ENCODE results near the gene MOB2.

Gene MOB2

GRCh38 chr11:1506981-1507380, 20.4 kb upstream of the MOB2 start:
- no peak overlapping the region for H3K4me2 ChIP-seq (ENCODE audit: low read depth, low read length, poor library complexity, severe bottlenecking)
- H3F3A ChIP-seq (ENCODE audit: insufficient read depth) = no peaks in the 10 kb centered on the region
- TF ChIP-seq EZH2phosphoT487 (conservative IDR thresholded peaks at IDR 0.05; ENCODE audit: low read length) (no peak), CTCF (IDR thresholded peaks at IDR 0.05; ENCODE audit: insufficient read depth, low read length, poor library complexity, severe bottlenecking) (no peak)
- H3K9me3 ChIP-seq (ENCODE audit: insufficient read depth, low read length) = no peaks in the 10 kb centered on the region
- no peak overlapping the region for H3K27ac ChIP-seq (ENCODE audit: low read depth, low read length)
- no peaks in the 10 kb centered on the region; the same call in 1 of the 2 replicates for H4K20me1 ChIP-seq (ENCODE audit: low read depth, low read length)
- no peaks in the 10 kb centered on the region for H3K9me2 ChIP-seq (replicated peaks; ENCODE audit: insufficient read depth, low read length)
- no peaks in the 10 kb centered on the region for H3K27me3 ChIP-seq (ENCODE audit: low read length)
- no peak overlapping the region for H2AFZ ChIP-seq (ENCODE audit: low read depth, low read length, severe bottlenecking)
- H3K4me3 ChIP-seq (ENCODE audit: insufficient read depth, low read length, poor library complexity, severe bottlenecking) = no peak overlapping the region
- no peak overlapping the region for H3K9ac ChIP-seq (ENCODE audit: low read length)
- H3K79me2 ChIP-seq (ENCODE audit: insufficient read depth, low read length) = peaks cover 29% of the 10 kb centered on the region; the same call in 1 of the 2 replicates
- H3K36me3 ChIP-seq (ENCODE audit: low read length) = no peaks in the 10 kb centered on the region

GRCh38 chr11:1505480-1505879, 18.9 kb upstream of the MOB2 start:
- H3F3A ChIP-seq (ENCODE audit: insufficient read depth) = no peaks in the 10 kb centered on the region
- H3K36me3 ChIP-seq (ENCODE audit: low read length) = no peaks in the 10 kb centered on the region
- no peaks in the 10 kb centered on the region; the same call in 1 of the 2 replicates for H4K20me1 ChIP-seq (ENCODE audit: low read depth, low read length)
- no peaks in the 10 kb centered on the region for H3K27me3 ChIP-seq (ENCODE audit: low read length)
- no peak overlapping the region for H3K9ac ChIP-seq (ENCODE audit: low read length)
- H3K4me3 ChIP-seq (ENCODE audit: insufficient read depth, low read length, poor library complexity, severe bottlenecking) = no peak overlapping the region
- no peaks in the 10 kb centered on the region for H3K9me2 ChIP-seq (replicated peaks; ENCODE audit: insufficient read depth, low read length)
- H3K9me3 ChIP-seq (ENCODE audit: insufficient read depth, low read length) = no peaks in the 10 kb centered on the region
- peaks cover 30% of the 10 kb centered on the region; the same call in 1 of the 2 replicates for H3K79me2 ChIP-seq (ENCODE audit: insufficient read depth, low read length)
- TF ChIP-seq EZH2phosphoT487 (conservative IDR thresholded peaks at IDR 0.05; ENCODE audit: low read length) (no peak), CTCF (IDR thresholded peaks at IDR 0.05; ENCODE audit: insufficient read depth, low read length, poor library complexity, severe bottlenecking) (peak; percentile 44)
- no peak overlapping the region for H3K4me2 ChIP-seq (ENCODE audit: low read depth, low read length, poor library complexity, severe bottlenecking)
- no peak overlapping the region for H3K27ac ChIP-seq (ENCODE audit: low read depth, low read length)
- H2AFZ ChIP-seq (ENCODE audit: low read depth, low read length, severe bottlenecking) = no peak overlapping the region

GRCh38 chr11:1504581-1505290, 18.2 kb upstream of the MOB2 start:
- Histone ChIP-seq H4K20me1 (ENCODE audit: low read depth, low read length) (no peaks in the 10 kb centered on the region; the same call in 1 of the 2 replicates), H3K9ac (ENCODE audit: low read length) (no peak overlapping the region), H3F3A (ENCODE audit: insufficient read depth) (no peaks in the 10 kb centered on the region), H3K27me3 (ENCODE audit: low read length) (no peaks in the 10 kb centered on the region), H2AFZ (ENCODE audit: low read depth, low read length, severe bottlenecking) (no peak overlapping the region), H3K4me3 (ENCODE audit: insufficient read depth, low read length, poor library complexity, severe bottlenecking) (no peak overlapping the region), H3K36me3 (ENCODE audit: low read length) (no peaks in the 10 kb centered on the region), H3K79me2 (ENCODE audit: insufficient read depth, low read length) (peaks cover 29% of the 10 kb centered on the region; the same call in 1 of the 2 replicates), H3K4me2 (ENCODE audit: low read depth, low read length, poor library complexity, severe bottlenecking) (no peak overlapping the region), H3K27ac (ENCODE audit: low read depth, low read length) (no peak overlapping the region), H3K9me2 (replicated peaks; ENCODE audit: insufficient read depth, low read length) (no peaks in the 10 kb centered on the region), H3K9me3 (ENCODE audit: insufficient read depth, low read length) (no peaks in the 10 kb centered on the region)
- TF ChIP-seq EZH2phosphoT487 (conservative IDR thresholded peaks at IDR 0.05; ENCODE audit: low read length) (no peak), CTCF (IDR thresholded peaks at IDR 0.05; ENCODE audit: insufficient read depth, low read length, poor library complexity, severe bottlenecking) (no peak)
